Measurements from ENCODE around the gene RELL1.

DNA sequence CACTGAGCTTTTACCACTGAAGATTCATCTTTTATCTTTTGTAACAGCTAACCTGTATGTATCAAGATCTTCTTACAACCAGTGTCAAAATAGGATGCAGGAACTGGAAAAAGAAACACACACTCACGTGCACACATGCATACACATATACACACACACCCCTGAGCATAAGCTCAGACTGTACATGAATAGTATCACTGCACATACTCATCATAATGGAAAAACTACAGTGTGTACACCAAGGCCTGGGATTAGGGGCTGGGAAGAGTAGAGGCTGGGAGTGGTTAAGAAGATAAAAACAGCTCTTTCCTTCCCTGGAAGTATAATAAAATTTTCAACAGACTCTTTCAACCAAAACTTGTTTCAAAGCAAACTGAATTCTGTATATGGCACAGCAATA is 73.4 kb downstream of the RELL1 start:
- no peak for TF ChIP-seq POLR2A (IDR thresholded peaks at IDR 0.05; ENCODE audit: low read length)
- no peak for TF ChIP-seq GATA1 (IDR thresholded peaks at IDR 0.05; ENCODE audit: low read depth, low read length)

Data from erythroblast (primary cell).